Fibroblast of the conjunctiva (primary cell): Measurements from ENCODE around the gene PLAGL1.
"Not testable (repeated sequence)": the region's sequence is repeated elsewhere in the genome, so short reads cannot be mapped to it uniquely, and the experiment has no call there.

Experiments used
- DNase-seq: peaks from one replicate; pipeline ENCODE4 v3.0.0-alpha.2; 2010; ENCODE audit warnings: low read depth

PLAGL1 gene, protein sequence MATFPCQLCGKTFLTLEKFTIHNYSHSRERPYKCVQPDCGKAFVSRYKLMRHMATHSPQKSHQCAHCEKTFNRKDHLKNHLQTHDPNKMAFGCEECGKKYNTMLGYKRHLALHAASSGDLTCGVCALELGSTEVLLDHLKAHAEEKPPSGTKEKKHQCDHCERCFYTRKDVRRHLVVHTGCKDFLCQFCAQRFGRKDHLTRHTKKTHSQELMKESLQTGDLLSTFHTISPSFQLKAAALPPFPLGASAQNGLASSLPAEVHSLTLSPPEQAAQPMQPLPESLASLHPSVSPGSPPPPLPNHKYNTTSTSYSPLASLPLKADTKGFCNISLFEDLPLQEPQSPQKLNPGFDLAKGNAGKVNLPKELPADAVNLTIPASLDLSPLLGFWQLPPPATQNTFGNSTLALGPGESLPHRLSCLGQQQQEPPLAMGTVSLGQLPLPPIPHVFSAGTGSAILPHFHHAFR

DNA sequence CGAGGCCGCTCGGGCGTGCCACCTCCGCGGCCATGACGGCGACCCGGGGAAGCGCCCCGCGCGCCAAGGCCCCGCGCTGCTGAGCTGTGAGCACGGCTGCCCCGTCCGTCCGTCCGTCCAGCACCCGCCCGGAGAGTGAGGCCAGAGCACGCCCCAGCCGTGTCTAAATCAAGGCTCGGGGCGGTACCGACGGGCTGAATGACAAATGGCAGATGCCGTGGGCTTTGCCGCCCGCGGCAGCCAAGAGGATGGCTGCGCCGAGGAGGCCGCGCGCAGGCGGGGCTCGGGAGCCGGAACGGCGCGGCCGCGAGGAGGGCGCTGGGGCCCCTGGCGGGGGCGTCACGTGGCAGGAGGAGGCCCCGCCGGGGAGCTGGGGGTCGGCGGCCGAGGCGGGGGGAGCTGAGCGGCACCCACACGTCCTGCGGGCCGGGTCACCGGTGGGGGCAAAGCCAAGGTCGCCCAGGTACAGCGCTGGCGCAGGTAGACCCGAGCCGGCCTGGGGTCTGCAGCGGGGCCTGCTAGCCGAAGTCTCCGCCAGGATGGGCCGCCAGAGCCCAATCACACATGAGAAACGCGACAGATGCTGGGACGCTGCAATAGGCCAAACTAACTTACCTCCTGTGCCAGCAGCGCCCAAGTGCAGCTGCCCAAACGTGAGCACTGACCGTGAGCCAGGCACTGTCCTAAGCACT, at the start of gene PLAGL1:
PLAGL1 (minus strand) TSS at position 140 of the 692 bp plus-strand sequence. CDS start 60,123 bp downstream, outside the sequence.
- DNase-seq: no peak

DNA sequence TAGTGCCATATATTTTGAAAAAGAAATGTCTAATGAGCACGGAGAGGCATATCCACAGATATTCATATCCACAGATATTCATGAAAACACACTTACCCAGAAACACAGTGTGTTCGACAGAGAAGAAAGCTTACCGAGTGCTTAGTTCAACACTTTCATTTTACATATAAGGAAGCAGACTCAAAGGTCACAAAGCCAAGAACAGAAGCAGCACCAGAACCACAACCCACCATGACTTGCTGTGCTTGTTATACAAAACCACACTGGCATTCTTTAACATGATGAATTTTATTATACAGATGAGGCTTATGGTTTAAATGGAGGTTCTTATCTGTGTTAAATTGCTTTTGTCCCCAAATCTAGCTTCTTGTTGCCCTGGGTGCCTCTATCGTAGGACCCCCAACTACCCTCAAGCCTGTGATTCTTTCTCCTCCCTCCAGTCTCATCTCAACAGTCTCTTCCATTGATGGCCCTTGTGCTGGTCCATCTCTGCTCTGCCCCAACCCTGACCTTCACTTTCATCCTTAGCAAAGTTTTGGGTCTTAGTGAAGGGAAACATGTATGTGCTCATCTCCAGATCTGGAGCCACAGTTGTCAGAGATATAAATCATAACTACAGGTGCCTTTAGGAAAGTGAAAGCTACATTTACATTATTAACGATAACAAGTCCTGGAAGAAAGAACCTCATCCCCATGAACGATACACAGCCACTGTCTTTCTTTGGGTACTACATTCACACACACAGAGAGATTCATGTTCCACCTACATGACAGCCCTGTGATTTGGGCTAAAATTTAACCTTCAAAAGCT, 47.3 kb upstream of the PLAGL1 start:
- no peak for DNase-seq

DNA sequence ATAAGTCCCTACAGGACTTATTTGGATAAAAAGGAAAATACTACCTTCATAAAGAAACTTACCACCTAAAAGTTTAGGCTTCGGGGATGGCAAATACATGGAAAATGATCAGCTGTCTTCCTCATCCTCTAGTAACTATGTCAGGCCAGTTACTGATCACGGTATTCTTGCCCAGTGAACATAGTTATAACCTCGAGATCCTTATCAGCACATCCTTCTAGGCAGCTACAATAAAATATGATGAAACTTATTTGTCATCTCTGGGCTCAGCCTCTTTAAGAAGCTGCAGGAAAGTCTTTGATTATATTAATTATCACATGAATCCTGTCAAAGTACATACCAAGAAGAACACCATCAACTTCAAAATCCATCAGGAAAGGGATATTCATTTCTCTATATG, 45.5 kb upstream of the PLAGL1 start:
- DNase-seq: no peak

DNA sequence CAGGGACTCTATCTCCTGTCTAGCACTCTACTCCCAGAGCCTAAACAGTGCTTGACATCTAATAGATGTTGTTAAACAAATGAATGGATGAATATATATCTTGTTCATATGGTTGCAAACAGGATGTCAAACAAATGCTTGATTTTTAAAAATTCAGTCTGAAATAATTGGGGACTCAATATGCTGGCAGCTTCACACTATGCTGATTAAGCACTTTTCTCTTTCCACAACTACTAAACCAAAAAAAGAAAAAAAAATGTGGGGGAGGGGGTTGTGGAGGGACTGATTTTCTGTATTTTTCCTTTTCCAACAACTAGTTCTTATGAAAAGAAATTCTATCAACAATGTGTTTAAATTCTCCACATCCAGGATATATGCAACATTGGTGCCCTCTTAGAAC, 44.4 kb upstream of the PLAGL1 start:
- no peak for DNase-seq

DNA sequence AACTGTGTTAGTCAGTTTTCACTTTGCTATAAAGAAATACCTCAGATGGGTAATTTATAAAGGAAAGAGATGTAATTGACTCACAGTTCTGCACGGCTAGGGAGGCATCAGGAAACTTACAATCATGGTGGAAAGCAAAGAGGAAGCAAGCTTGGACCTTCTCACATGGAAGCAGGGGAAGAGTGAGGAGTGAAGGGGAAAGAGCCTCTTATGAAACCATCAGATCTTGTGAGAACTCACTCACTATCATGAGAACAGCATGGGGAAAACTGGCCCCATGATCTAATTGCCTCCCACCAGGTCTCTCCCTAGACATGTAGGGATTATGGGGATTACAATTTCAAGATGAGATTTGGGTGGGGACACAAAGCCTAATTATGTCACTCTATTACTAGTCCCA, 41.3 kb upstream of the PLAGL1 start:
- DNase-seq: no peak

DNA sequence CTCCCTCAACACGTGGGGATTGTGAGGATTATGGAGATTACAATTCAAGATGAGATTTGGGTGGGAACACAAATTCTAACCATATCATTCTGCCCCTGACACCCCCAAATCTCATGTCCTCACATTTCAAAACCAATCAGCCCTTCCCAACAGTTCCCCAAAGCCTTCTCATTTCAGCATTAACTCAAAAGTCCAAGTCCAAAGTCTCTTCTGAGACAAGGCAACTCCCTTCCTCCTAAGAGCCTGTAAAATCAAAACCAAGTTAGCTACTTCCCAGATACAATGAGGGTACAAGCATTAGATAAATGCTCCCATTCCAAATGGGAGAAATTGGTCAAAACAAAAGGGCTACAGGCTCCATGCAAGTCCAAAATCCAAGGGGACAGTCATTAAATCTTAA, 39.6 kb upstream of the PLAGL1 start:
- DNase-seq: no peak

DNA sequence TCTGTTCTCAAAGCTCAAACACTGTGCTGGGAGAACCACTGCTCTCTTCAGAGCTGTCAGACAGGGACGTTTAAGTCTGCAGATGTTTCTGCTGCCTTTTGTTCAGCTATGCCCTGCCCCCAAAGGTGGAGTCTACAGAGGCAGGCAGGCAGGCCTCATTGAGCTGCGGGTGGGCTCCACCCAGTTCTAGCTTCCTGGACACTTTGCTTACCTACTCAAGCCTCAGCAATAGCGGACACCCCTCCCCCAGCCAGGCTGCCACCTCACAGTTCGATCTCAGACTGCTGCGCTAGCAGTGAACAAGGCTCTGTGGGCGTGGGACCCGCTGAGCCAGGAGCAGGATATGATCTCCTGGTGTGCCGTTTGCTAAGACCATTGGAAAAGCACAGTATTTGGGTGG, 38.6 kb upstream of the PLAGL1 start:
- not testable (repeated sequence) for DNase-seq

DNA sequence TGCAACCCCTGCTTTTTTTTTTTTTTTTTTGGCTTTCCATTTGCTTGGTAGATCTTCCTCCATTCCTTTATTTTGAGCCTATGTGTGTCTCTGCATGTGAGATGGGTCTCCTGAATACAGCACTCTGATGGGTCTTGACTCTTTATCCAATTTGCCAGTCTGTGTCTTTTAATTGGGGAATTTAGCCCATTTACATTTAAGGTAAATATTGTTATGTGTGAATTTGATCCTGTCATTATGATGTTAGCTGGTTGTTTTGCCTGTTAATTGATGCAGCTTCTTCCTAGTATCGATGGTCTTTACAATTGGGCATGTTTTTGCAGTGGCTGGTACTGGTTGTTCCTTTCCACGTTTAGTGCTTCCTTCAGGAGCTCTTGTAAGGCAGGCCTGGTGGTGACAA, 36.9 kb upstream of the PLAGL1 start:
- DNase-seq: not testable (repeated sequence)

DNA sequence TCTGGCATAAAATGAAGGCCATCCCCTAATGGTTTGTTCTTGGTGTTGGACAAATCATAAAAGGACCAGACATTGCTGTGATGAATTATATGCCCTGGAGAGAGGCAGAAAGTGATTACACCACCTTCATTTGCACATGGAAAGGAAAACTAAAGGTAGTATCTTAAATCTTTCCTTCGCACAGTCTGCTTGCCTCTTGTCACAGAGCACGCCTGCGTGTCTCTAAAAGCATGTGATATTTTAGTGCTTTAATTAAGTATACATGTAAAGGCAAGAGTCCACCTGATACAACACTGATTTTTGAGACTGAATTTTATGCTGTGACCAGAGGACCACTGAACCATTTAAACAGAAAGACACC, 28.8 kb upstream of the PLAGL1 start:
- DNase-seq: no peak

DNA sequence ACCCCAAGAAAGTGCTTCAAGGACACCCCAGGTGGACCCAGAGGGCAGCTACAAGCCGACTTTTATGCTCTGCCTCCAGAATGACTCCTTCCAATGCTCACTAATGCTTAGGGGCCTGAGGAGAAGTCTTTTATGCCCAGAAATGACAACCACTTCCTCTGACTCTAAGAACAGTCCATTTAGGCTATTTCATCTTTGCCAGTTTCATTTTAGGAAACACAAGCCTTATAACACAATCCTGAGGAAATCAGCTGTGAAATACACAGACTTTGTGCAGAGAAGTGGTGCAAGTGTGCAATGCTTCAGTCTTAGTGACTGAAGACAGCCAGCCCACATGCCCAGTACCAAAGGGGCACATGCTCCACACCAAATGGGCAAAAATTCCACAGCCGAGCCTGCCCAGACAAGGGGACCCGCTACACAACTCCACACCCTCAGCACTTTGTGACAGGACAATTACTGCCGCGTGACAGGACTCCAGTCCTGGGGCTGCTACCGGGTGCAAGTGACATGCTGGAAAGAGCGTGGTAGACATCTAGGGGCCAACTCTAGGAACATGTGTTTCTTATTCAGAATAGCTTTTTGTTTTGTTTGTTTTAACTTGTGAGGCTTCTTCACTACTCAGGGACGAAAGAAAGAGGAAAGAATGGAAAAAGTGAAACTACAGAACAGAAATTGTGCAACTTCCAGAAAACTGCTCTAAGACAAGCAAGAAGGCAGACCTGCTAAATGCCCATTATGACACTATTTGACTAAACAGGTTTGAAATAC, 28.2 kb upstream of the PLAGL1 start:
- peak; percentile 61 for DNase-seq

DNA sequence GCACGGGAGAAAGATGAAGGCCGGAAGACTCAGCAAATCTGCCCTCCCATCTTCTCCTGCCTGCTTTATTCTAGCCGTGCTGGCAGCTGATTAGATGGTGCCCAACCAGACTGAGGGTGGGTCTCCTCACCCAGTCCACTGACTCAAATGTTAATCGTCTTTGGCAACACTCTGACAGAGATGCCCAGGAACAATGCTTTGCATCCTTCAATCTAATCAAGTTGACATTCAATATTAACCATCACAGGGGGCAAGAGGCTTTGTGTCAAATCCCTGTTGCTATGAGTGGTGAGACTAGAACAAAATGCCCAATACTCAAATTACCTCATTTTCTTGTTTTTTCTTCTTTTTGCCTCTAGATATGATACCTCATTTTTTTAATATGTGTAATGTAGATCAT, 27.4 kb upstream of the PLAGL1 start:
- no peak for DNase-seq

DNA sequence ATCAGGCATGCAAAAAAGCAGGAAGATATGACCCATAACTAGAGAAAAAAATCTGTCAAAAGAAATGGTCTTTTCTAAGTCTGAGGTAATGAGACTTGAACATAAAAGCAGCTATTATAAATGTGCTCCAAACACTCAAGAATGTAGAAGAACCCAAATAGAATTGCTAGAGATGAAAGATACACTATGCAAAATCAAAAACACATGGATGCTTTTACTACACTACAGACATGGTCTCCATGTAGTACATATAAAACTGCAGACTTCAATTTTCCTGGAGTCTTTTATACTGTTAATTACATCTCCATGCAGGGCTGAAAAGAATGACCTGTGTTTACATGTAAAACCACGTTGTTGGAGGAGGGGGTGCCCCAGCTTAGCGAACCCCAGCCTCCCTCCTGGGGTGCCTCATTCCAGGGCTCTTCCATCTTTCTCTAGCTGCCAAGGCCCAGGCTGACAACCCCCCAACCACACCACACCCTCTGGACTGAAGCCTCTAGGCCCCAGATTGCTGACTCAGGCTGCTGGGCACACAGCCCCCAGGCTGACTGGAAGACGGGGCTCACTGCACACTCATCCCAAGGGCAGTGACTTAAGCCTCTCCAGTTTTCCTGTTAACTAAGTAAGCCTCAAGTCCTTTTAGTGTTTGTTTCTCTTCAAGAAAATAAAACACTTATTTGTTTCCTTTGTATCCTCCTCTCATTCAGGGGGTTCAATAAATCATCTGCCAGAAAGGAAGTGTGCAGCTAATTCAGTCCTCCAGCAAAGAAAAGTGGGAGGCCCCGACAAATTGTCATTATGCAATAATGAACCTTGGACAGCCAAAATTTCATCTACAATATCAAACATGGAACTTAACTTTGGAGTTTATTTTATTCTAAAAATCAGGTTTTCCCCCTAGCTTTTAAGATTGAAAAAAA, 26.0 kb upstream of the PLAGL1 start:
- peak; percentile 89 for DNase-seq

DNA sequence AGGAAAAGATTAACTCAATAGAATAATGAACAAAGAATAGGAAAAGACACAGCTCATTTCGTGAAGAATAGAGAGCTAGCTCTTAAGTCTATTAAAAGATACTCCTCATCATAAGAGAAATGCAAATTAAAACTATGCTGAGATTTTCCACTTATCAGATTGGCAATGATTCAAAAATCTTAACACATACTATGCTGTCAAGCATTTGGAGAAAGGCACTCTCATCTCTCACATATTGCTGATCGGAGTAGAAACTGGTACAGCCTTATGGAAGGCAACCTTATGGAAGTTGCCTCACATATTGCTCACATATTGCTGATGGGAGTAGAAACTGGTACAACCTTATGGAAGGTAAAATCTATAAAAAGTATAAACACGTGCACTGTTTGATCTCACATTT, 21.4 kb upstream of the PLAGL1 start:
- no peak for DNase-seq

DNA sequence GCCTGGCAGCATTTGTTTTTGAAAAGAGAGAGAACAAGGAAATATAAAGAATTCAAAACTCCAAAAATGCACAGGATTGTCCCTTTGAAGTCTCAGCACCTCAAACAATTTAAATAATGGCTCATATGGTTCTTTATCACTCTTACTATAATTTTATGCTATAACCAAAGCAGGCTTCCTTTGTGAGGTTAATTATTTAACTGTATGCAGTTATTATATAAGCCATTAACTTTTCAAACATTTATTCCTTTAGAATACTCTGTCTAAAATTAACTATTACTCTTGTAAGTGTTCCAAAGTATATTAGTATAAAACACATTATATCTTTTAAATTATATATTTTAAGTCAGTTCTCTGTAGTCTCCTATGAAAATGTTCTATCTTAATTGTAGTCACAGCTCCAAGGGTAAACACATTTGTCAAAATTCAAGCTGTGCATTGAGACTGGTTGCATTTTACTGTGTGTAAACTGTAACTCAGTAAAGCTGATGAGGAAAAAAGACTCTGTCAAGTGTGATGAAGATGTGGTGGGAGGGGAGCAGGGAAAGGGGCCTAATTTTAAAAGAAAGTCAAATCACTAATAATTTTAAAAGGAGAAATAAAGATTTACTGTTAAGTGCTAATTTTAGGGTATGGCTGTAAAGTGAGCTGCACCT, 20.0 kb upstream of the PLAGL1 start:
- no peak for DNase-seq

DNA sequence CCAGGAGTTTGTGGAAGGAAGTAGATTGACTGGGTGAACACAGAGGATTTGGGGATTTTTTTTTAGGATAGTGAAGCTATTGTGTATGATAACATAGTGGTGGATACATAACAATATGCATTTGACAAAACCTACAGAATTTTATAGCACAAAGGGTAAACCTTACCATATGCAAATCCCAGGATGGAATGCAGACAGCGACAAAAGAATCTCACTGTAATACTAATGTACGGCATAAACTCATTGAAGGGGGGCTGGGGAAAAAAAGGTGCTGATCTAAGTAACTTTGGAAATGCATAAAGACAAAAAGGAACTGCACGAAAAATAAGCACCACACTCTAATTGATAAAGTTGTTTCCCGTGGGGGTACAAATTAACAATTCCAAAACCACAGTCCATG, 15.2 kb upstream of the PLAGL1 start:
- DNase-seq: no peak

DNA sequence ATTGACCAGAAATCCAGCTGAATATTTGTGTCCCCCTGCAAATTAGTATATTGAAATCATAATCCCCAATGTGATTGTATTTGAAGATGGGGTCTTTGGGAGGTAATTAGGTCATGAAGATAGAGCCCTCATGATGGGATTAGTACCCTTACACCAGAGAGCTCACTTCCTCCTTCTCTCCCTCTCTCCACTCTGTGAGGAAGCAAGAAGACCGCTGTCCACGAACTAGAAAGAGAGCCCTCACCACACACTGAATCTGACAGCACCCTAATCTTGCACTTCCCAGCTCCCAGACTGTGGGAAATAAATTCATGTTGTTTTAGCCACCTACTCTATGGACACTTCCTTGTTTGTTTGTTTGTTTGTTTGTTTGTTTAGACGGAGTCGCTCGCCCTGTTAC, 11.9 kb upstream of the PLAGL1 start:
- DNase-seq: no peak

DNA sequence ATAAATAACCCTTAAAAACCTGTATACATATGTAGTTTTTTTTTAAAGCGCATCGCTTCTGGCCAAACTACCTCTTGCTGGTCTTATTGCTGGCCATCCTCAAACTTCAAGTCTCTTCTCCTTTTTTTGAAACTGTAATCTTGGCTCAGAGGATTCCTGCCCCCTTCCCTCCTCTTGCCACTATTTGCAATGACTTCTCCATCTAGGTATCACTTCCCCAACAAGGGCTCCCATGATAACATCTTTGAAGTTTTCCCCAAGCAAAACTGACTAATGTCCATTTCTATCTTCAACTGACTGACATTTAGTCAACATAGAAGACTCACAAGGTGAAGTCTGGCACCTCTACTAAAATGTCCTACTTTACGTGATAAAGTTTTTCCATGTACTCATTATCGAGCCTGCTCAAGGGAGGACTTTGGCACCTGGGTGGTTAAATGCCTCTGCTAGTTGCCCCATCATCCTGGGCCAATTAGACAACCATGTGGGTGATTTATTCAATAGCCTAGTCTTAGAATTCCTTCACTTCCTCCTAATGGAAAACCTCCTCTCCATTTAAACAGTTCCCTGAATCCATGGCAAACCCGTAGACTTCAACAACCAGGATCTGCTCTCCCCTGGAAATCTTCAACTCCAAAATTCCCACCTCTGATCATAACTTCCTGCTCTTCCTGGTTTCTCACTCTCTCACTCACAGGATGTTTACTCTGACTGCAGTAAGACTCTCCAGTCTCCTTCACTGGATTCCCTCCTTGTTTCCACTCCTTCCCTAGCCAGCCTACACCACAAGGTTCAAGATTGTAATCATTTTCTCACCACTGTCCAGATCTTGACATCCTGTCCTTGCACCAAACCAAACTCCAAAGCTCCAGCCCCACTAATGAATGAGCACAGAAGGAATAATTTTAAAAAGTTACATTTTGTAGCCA, 9.4 kb upstream of the PLAGL1 start:
- no peak for DNase-seq

DNA sequence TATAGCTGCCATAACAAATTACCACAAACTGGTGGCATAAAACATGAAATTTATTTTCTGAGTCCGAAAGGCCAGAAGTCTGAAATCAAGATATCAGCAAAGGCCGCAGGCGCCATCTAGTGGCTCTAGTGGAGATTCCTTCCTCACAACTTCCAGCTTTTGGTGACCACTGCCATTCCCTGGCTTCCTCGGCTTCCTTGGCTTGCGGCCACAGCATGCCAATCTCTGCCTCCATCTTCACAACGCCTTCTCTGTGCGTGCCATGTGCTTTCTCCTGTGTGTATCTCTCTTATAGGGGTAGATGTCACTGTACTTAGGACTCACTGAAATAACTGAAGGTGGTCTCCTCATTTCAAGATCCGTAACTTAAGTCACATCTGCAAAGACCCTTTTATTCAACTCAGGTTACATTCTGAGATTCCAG, 5.4 kb upstream of the PLAGL1 start:
- peak; percentile 75 for DNase-seq

DNA sequence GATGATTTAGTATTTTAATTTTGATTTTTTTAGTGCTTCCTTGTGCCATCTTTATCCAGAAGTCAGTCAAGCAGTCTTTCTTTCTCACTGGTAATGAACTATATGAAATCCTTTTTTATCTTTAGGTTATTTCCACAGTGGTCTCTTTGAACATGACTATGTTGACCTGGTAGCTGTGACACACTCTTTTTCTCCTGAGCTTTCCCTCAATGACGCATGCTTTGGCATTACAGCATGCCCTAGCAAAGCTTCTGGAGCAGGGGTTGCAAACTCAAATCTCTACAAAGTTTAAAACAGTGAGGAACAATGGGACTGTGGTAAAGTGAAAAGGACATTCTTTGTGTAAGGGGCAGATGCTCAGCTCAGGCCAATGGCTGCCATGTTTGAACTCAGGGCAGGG, 4.5 kb upstream of the PLAGL1 start:
- DNase-seq: no peak
